Astrocyte (in vitro differentiated cells and primary cell): ENCODE results near the gene USP6NL. TPM values are rescaled to one million over a fixed set of nuclear protein-coding genes. Genes with fewer than 3 reads are reported as not detected.

Experiments used
- DNase-seq: peaks from one replicate; pipeline ENCODE4 v3.0.0-alpha.2; 2010; ENCODE audit warnings: low read depth
- FAIRE-seq: peaks from 2 replicates; lab custom pipeline; 2011; peaks lifted over from hg19 to GRCh38; lab: Jason Lieb, UNC
- H2AFZ ChIP-seq: 2 replicates; pipeline ENCODE4 v1.6.0; 2012; ENCODE audit warnings: low read depth, low read length, inconsistent platforms
- H3K27ac ChIP-seq: 2 replicates; pipeline ENCODE4 v1.5.1; 2011; ENCODE audit warnings: low read depth, low read length, inconsistent platforms
- H3K27me3 ChIP-seq: 2 replicates; pipeline ENCODE4 v1.6.0; 2011; ENCODE audit warnings: low read length, inconsistent platforms; ENCODE audit not compliant: insufficient read depth
- H3K36me3 ChIP-seq: 2 replicates; pipeline ENCODE4 v1.5.1; 2011; ENCODE audit warnings: low read length, inconsistent platforms; ENCODE audit not compliant: insufficient read depth
- H3K4me1 ChIP-seq: 2 replicates; pipeline ENCODE4 v1.5.1; 2011; ENCODE audit warnings: low read length, inconsistent platforms; ENCODE audit not compliant: insufficient read depth
- H3K4me2 ChIP-seq: 2 replicates; pipeline ENCODE4 v1.6.0; 2012; ENCODE audit warnings: low read length, inconsistent platforms
- H3K4me3 ChIP-seq: 2 replicates; pipeline ENCODE4 v1.5.1; 2011; ENCODE audit warnings: low read depth, mild to moderate bottlenecking, low read length, inconsistent platforms; ENCODE audit not compliant: insufficient read depth
- H3K79me2 ChIP-seq: 2 replicates; pipeline ENCODE4 v1.6.0; 2012; ENCODE audit warnings: mild to moderate bottlenecking, low read length, inconsistent platforms; ENCODE audit not compliant: insufficient read depth
- H3K9ac ChIP-seq: 2 replicates; pipeline ENCODE4 v1.6.0; 2012; ENCODE audit warnings: mild to moderate bottlenecking, low read length, inconsistent platforms
- H3K9me3 ChIP-seq: 2 replicates; pipeline ENCODE4 v1.5.1; 2012; ENCODE audit warnings: low read depth, mild to moderate bottlenecking, low read length, inconsistent platforms; ENCODE audit not compliant: insufficient read depth
- H4K20me1 ChIP-seq: 2 replicates; pipeline ENCODE4 v1.6.0; 2012; ENCODE audit warnings: low read length, inconsistent platforms; ENCODE audit not compliant: insufficient read depth
- H3K27ac Mint-ChIP-seq: one replicate; pipeline ENCODE4 v1.8.0; 2021; ENCODE audit warnings: mild to moderate bottlenecking, mixed read lengths; ENCODE audit not compliant: unreplicated experiment
- H3K27me3 Mint-ChIP-seq: one replicate; pipeline ENCODE4 v1.8.0; 2021; ENCODE audit warnings: low read depth, mixed read lengths; ENCODE audit not compliant: unreplicated experiment
- H3K36me3 Mint-ChIP-seq: one replicate; pipeline ENCODE4 v1.8.0; 2021; ENCODE audit warnings: low read depth, mixed read lengths; ENCODE audit not compliant: unreplicated experiment
- H3K4me1 Mint-ChIP-seq: one replicate; pipeline ENCODE4 v1.8.0; 2021; ENCODE audit warnings: low read depth, mixed read lengths; ENCODE audit not compliant: unreplicated experiment
- H3K4me3 Mint-ChIP-seq: one replicate; pipeline ENCODE4 v1.8.0; 2021; ENCODE audit warnings: mild to moderate bottlenecking, moderate library complexity, mixed read lengths; ENCODE audit not compliant: unreplicated experiment
- H3K9me3 Mint-ChIP-seq: one replicate; pipeline ENCODE4 v1.8.0; 2021; ENCODE audit warnings: mild to moderate bottlenecking, mixed read lengths; ENCODE audit not compliant: unreplicated experiment
- CTCF ChIP-seq: IDR thresholded peaks from 2 replicates; pipeline ENCODE4 v1.5.1; 2011; ENCODE audit warnings: low read depth, mild to moderate bottlenecking, inconsistent platforms, low read length, moderate library complexity; ENCODE audit not compliant: insufficient read depth
- EZH2 ChIP-seq: IDR thresholded peaks from 2 replicates; pipeline ENCODE4 v1.6.1; 2012; ENCODE audit warnings: mild to moderate bottlenecking, low read length, inconsistent platforms; ENCODE audit not compliant: insufficient read depth
- total RNA-seq: library from RNA; stranded (reverse); gene quantifications from 2 replicates; pipeline ENCODE4 v1.2.1, GENCODE V29; 2021

Gene USP6NL
- total RNA-seq, 1 donor from 2014 or later: 16.6 TPM

- DNase-seq (no peak), FAIRE-seq (no peak)
- TF ChIP-seq EZH2 (no peak), CTCF (no peak)
- Histone ChIP-seq H3K27ac (no peak overlapping the region), H3K9me3 (no peaks in the 10 kb centered on the region), H3K36me3 (no peaks in the 10 kb centered on the region), H3K4me3 (no peak overlapping the region), H4K20me1 (no peaks in the 10 kb centered on the region), H3K79me2 (no peaks in the 10 kb centered on the region), H3K4me1 (no peaks in the 10 kb centered on the region), H3K9ac (no peak overlapping the region), H3K27me3 (no peaks in the 10 kb centered on the region), H3K4me2 (no peak overlapping the region), H2AFZ (no peak overlapping the region)
- H3K27me3 Mint-ChIP-seq: peaks cover 8% of the 10 kb centered on the region
- peaks cover 2% of the 10 kb centered on the region for H3K36me3 Mint-ChIP-seq
- H3K4me3 Mint-ChIP-seq: no peak overlapping the region
- H3K27ac Mint-ChIP-seq: no peak overlapping the region
- H3K4me1 Mint-ChIP-seq: peaks cover 6% of the 10 kb centered on the region
- peaks cover 9% of the 10 kb centered on the region for H3K9me3 Mint-ChIP-seq
Observed at GRCh38 chr10:11430421-11431215, 180.8 kb downstream of the USP6NL start.

- Histone ChIP-seq H3K27ac (no peak overlapping the region), H3K4me2 (no peak overlapping the region), H3K4me3 (no peak overlapping the region), H2AFZ (no peak overlapping the region), H3K27me3 (no peaks in the 10 kb centered on the region), H3K9ac (no peak overlapping the region), H3K4me1 (no peaks in the 10 kb centered on the region), H3K79me2 (no peaks in the 10 kb centered on the region), H3K9me3 (no peaks in the 10 kb centered on the region), H3K36me3 (no peaks in the 10 kb centered on the region), H4K20me1 (no peaks in the 10 kb centered on the region)
- peaks cover 10% of the 10 kb centered on the region for H3K4me1 Mint-ChIP-seq
- peaks cover 8% of the 10 kb centered on the region for H3K27me3 Mint-ChIP-seq
- H3K9me3 Mint-ChIP-seq: peaks cover 9% of the 10 kb centered on the region
- TF ChIP-seq EZH2 (no peak), CTCF (no peak)
- no peak for FAIRE-seq
- DNase-seq: no peak
- peaks cover 2% of the 10 kb centered on the region for H3K36me3 Mint-ChIP-seq
- peak overlapping the region; percentile 24 for H3K27ac Mint-ChIP-seq
- H3K4me3 Mint-ChIP-seq: no peak overlapping the region
Observed at GRCh38 chr10:11429439-11430052, 181.9 kb downstream of the USP6NL start.

DNA sequence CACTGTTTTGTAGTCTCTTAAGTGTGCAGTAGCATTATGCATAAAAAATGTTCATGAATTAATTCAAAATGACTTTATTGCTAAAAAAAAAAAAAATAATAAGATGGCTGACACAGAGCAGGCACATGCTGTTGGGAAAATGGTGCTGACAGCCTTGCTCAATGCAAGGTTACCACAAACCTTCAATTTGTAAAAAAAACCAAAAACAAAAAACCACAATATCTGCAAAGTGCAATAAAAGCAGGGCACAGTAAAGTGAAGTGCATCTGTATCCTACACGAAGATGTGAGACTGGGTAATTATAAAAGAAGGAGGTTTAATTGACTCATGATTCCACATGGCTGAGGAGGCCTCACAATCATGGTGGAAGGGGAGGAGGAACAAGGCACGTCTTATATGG is 185.8 kb downstream of the USP6NL start:
- Mint-ChIP-seq H3K36me3 (peaks cover 2% of the 10 kb centered on the region), H3K9me3 (peaks cover 13% of the 10 kb centered on the region), H3K27me3 (peaks cover 6% of the 10 kb centered on the region), H3K4me3 (no peak overlapping the region), H3K4me1 (peaks cover 10% of the 10 kb centered on the region), H3K27ac (no peak overlapping the region)
- no peak for FAIRE-seq
- no peak overlapping the region for H3K4me2 ChIP-seq
- no peak overlapping the region for H3K4me3 ChIP-seq
- no peak overlapping the region for H3K9ac ChIP-seq
- H3K36me3 ChIP-seq: no peaks in the 10 kb centered on the region
- H4K20me1 ChIP-seq: no peaks in the 10 kb centered on the region
- DNase-seq: no peak
- H3K4me1 ChIP-seq: no peaks in the 10 kb centered on the region
- no peak for TF ChIP-seq EZH2
- TF ChIP-seq CTCF: no peak
- H3K79me2 ChIP-seq: no peaks in the 10 kb centered on the region
- H3K27me3 ChIP-seq: no peaks in the 10 kb centered on the region
- no peak overlapping the region for H3K27ac ChIP-seq
- no peaks in the 10 kb centered on the region for H3K9me3 ChIP-seq
- H2AFZ ChIP-seq: no peak overlapping the region
